ENCODE measurements around the gene SET.

Gene SET

GRCh38 chr9:128731691-128732090 is 42.7 kb downstream of the SET start:
- no peak for DNase-seq

- no peak for DNase-seq
These were observed 43.6 kb downstream of the SET start for GRCh38 chr9:128732576-128732975.

- peak in 1 of 2 experiments; percentile 23 for DNase-seq
These were observed 44.2 kb downstream of the SET start for GRCh38 chr9:128733256-128733655.

GRCh38 chr9:128735373-128735772 is 46.4 kb downstream of the SET start:
- no peak for DNase-seq

GRCh38 chr9:128742401-128742800 is 53.4 kb downstream of the SET start:
- no peak for DNase-seq

- DNase-seq: no peak
These were observed 54.4 kb downstream of the SET start for GRCh38 chr9:128743421-128743820.
